ENCODE measurements around the gene NCBP3. TPM values are rescaled to one million over a fixed set of nuclear protein-coding genes. Genes with fewer than 3 reads are reported as not detected.
"Not testable (repeated sequence)": the region's sequence is repeated elsewhere in the genome, so short reads cannot be mapped to it uniquely, and the experiment has no call there.

The NCBP3 gene
- total and polyA plus RNA-seq, 2 donors (not counting 3 experiments of a cell fraction or from before 2014, with no cell fraction given): 18.2 to 51.1 TPM

DNA sequence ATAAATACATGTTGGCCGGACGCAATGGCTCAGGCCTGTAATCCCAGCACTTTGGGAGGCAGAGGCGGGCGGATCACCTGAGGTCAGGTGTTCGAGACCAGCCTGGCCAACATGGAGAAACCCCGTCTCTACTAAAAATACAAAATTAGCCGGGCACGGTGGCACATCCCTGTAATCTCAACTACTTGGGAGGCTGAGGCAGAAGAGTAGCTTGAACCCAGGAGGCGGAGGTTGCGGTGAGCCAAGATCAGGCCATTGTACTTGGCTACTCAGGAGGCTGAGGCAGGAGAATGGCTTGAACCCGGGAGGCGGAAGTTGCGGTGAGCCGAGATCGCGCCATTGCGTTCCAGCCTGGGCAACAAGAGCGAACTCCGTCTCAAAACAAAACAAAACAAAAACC lies 1.5 kb downstream of the NCBP3 start:
- H3K27me3 ChIP-seq (ENCODE audit: control insufficient read depth in 2 of 2, insufficient read depth in 2 of 2, low read length in 2 of 2); H3K4me3 ChIP-seq (replicated peaks in 1 of 3; ENCODE audit: insufficient read depth in 1 of 3, low read depth in 1 of 3, low read length in 3 of 3); H2AFZ ChIP-seq (ENCODE audit: low read depth, low read length); dilution Hi-C loops (cut with MboI; ENCODE audit: extremely low pct_ligation_motif_present, low sequenced_read_pairs); intact Hi-C loops (cut with micrococcal nuclease); DNase-seq (ENCODE audit: low read depth, low spot score); FAIRE-seq; H3K4me1 ChIP-seq (ENCODE audit: control insufficient read depth, extremely low read depth, insufficient read depth, low read length); POLR2A ChIA-PET; H3K27ac ChIP-seq (ENCODE audit: insufficient read depth, low read depth, low read length); H4K20me1 ChIP-seq (replicated peaks; ENCODE audit: control insufficient read depth, extremely low read depth, insufficient read depth, low read length); H3K9ac ChIP-seq (replicated peaks; ENCODE audit: extremely low read depth, insufficient read depth, low read length); H3K9me3 ChIP-seq (replicated peaks; ENCODE audit: control insufficient read depth, insufficient read depth, low read length); H3K9me1 ChIP-seq (replicated peaks; ENCODE audit: control insufficient read depth, extremely low read depth, insufficient read depth, low read length): not testable (repeated sequence)
- Histone ChIP-seq H3K36me3 (ENCODE audit: control insufficient read depth in 2 of 2, extremely low read depth in 1 of 2, insufficient read depth in 2 of 2, low read length in 2 of 2) (peaks cover 3 to 14% of the 10 kb centered on the region in 2 experiments), H3K79me2 (ENCODE audit: control insufficient read depth, insufficient read depth, low read length) (peaks cover 37% of the 10 kb centered on the region), H3K4me2 (ENCODE audit: insufficient read depth, low read length) (peak overlapping the region; percentile 96)
- TSS peak; percentile 36 for BruUV-seq (replicated peaks)
- CTCF ChIA-PET: interaction anchor here (1.0 to 5.4 kb wide), 14 partner anchors 17 to 796 kb away, joined by 3 to 63 read pairs (median 4); partner anchors contain the start of genes CAMKK1, HASPIN and ITGAE

DNA sequence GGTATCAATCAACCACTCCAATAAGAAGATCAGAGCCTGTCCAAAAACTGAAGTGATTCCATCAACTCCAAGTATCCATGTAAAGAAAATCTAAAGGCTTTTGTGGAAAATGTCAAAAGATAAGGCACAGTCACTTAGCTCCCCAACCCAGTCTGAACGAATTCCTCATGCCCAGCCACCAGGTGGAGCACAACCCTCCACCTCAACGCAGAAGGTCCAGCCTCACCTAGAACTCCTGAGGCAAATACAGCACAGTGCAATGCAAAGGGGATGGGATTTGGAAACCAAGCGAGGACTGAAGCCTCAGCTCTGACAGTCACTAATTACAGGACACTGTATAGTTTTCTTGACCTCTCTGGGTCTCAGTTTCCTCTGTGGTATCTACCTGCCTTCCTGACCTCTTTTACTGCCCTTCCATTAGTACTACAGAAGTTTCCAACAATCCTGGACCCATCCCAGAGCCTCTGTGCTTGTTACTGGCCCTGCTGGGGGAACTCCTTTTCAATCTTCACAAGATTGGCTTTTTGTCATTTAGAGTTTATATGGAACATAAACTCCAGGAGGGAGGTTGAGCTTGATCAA lies 2.0 kb downstream of the NCBP3 start:
- ChIA-PET CTCF (interaction anchor here (0.6 to 5.4 kb wide), 21 partner anchors 13 to 795 kb away, joined by 3 to 63 read pairs (median 4); partner anchors contain the start of genes CAMKK1, HASPIN, ITGAE and P2RX1), POLR2A (interaction anchor here (1.2 kb wide), 1 partner anchor 14 kb away, joined by 3 read pairs; no protein-coding TSS in a partner anchor)
- intact Hi-C loops (cut with micrococcal nuclease) (no loop called here), dilution Hi-C loops (cut with MboI; ENCODE audit: extremely low pct_ligation_motif_present, low sequenced_read_pairs) (no loop called here)
- Histone ChIP-seq H3K36me3 (ENCODE audit: control insufficient read depth in 2 of 2, extremely low read depth in 1 of 2, insufficient read depth in 2 of 2, low read length in 2 of 2) (peaks cover 3 to 14% of the 10 kb centered on the region in 2 experiments), H3K27me3 (ENCODE audit: control insufficient read depth in 2 of 2, insufficient read depth in 2 of 2, low read length in 2 of 2) (no peaks in the 10 kb centered on the region), H3K27ac (ENCODE audit: insufficient read depth, low read depth, low read length) (no peak overlapping the region), H3K9me3 (replicated peaks; ENCODE audit: control insufficient read depth, insufficient read depth, low read length) (no peaks in the 10 kb centered on the region), H3K9ac (replicated peaks; ENCODE audit: extremely low read depth, insufficient read depth, low read length) (no peak overlapping the region), H2AFZ (ENCODE audit: low read depth, low read length) (no peak overlapping the region), H3K79me2 (ENCODE audit: control insufficient read depth, insufficient read depth, low read length) (peaks cover 40% of the 10 kb centered on the region), H3K4me2 (ENCODE audit: insufficient read depth, low read length) (no peak overlapping the region), H3K4me3 (replicated peaks in 1 of 3; ENCODE audit: insufficient read depth in 1 of 3, low read depth in 1 of 3, low read length in 3 of 3) (no peak overlapping the region), H3K9me1 (replicated peaks; ENCODE audit: control insufficient read depth, extremely low read depth, insufficient read depth, low read length) (no peaks in the 10 kb centered on the region), H4K20me1 (replicated peaks; ENCODE audit: control insufficient read depth, extremely low read depth, insufficient read depth, low read length) (no peaks in the 10 kb centered on the region), H3K4me1 (ENCODE audit: control insufficient read depth, extremely low read depth, insufficient read depth, low read length) (peaks cover 9% of the 10 kb centered on the region)
- peak; percentile 65 for FAIRE-seq
- no TSS peak for BruUV-seq (replicated peaks)
- DNase-seq (ENCODE audit: low read depth, low spot score): peak; percentile 40
- TF ChIP-seq POLR2A (IDR thresholded peaks at IDR 0.05; ENCODE audit: low read depth, low read length): no peak
- TF ChIP-seq EZH2 (IDR thresholded peaks at IDR 0.05; ENCODE audit: borderline replicate concordance, low read depth, low read length, severe bottlenecking): no peak
- TF ChIP-seq GATA2 (IDR thresholded peaks at IDR 0.05; ENCODE audit: insufficient read depth, insufficient read length, low read depth, low read length): no peak
- TF ChIP-seq, protein P1, sequence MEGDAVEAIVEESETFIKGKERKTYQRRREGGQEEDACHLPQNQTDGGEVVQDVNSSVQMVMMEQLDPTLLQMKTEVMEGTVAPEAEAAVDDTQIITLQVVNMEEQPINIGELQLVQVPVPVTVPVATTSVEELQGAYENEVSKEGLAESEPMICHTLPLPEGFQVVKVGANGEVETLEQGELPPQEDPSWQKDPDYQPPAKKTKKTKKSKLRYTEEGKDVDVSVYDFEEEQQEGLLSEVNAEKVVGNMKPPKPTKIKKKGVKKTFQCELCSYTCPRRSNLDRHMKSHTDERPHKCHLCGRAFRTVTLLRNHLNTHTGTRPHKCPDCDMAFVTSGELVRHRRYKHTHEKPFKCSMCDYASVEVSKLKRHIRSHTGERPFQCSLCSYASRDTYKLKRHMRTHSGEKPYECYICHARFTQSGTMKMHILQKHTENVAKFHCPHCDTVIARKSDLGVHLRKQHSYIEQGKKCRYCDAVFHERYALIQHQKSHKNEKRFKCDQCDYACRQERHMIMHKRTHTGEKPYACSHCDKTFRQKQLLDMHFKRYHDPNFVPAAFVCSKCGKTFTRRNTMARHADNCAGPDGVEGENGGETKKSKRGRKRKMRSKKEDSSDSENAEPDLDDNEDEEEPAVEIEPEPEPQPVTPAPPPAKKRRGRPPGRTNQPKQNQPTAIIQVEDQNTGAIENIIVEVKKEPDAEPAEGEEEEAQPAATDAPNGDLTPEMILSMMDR (IDR thresholded peaks at IDR 0.05; ENCODE audit: extremely low read depth in 1 of 2, insufficient read depth in 1 of 2, low read depth in 1 of 2, low read length in 2 of 2): peak; percentile 63 to 66
- TF ChIP-seq POLR2AphosphoS5 (IDR thresholded peaks at IDR 0.05; ENCODE audit: insufficient read depth, low read depth, low read length): no peak

Measured in endothelial cell of umbilical vein (primary cell).